NOMO-1 treated with dmso at 0.1 percent for 144 hours (cell line): Measurements from ENCODE around the gene PPIC.

Experiments
- DNase-seq: peaks from one replicate; lab custom pipeline; 2025; ENCODE audit not compliant: unreplicated experiment; lab: John Stamatoyannopoulos, UW

Gene PPIC

GRCh38 chr5:123036391-123037103 is at the start of gene PPIC:
PPIC (minus strand) TSS chr5:123036725; CDS start chr5:123036625, 100 bp downstream.
- DNase-seq: no peak

GRCh38 chr5:123085638-123086286 is 49.2 kb upstream of the PPIC start:
- no peak for DNase-seq

GRCh38 chr5:123084730-123085605 is 48.4 kb upstream of the PPIC start:
- no peak for DNase-seq

- no peak for DNase-seq
Observed at GRCh38 chr5:123083298-123083697, 46.8 kb upstream of the PPIC start.

- no peak for DNase-seq
Observed at GRCh38 chr5:123080215-123080614, 43.7 kb upstream of the PPIC start.

GRCh38 chr5:123075521-123076163 is 39.1 kb upstream of the PPIC start:
- no peak for DNase-seq

- DNase-seq: no peak
Observed at GRCh38 chr5:123068368-123068938, 31.9 kb upstream of the PPIC start.

GRCh38 chr5:123066016-123066415 is 29.5 kb upstream of the PPIC start:
- no peak for DNase-seq

GRCh38 chr5:123059455-123059854 is 22.9 kb upstream of the PPIC start:
- DNase-seq: no peak

GRCh38 chr5:123051206-123051605 is 14.7 kb upstream of the PPIC start:
- no peak for DNase-seq

GRCh38 chr5:123047706-123048105 is 11.2 kb upstream of the PPIC start:
- no peak for DNase-seq

GRCh38 chr5:123046222-123046621 is 9.7 kb upstream of the PPIC start:
- no peak for DNase-seq

- DNase-seq: no peak
Observed at GRCh38 chr5:123044926-123045617, 8.5 kb upstream of the PPIC start.

- no peak for DNase-seq
Observed at GRCh38 chr5:123039673-123040072, 3.1 kb upstream of the PPIC start.

- no peak for DNase-seq
Observed at GRCh38 chr5:123037104-123037418, 536 bp upstream of the PPIC start.

GRCh38 chr5:123035918-123036390 is 571 bp downstream of the PPIC start:
- DNase-seq: no peak

GRCh38 chr5:123035360-123035917 is 1.1 kb downstream of the PPIC start:
- DNase-seq: no peak

GRCh38 chr5:123033157-123033671 is 3.3 kb downstream of the PPIC start:
- DNase-seq: no peak

- no peak for DNase-seq
Observed at GRCh38 chr5:123028222-123028621, 8.3 kb downstream of the PPIC start.

GRCh38 chr5:123014689-123015088 is 21.8 kb downstream of the PPIC start:
- no peak for DNase-seq
